ENCODE results near the gene CLDN18.

Gene CLDN18

GRCh38 chr3:138023754-138024153 is 13.8 kb downstream of the CLDN18 start:
- in situ Hi-C loops (cut with MboI; ENCODE audit: low sequenced_read_pairs), result no loop called here

GRCh38 chr3:138025553-138025952 is 15.6 kb downstream of the CLDN18 start:
- in situ Hi-C loops (cut with MboI; ENCODE audit: low sequenced_read_pairs), result no loop called here

GRCh38 chr3:138027821-138028220 is 17.9 kb downstream of the CLDN18 start:
- in situ Hi-C loops (cut with MboI; ENCODE audit: low sequenced_read_pairs), result no loop called here

GRCh38 chr3:138030734-138031280 is 20.8 kb downstream of the CLDN18 start:
- in situ Hi-C loops (cut with MboI; ENCODE audit: low sequenced_read_pairs), result no loop called here

- in situ Hi-C loops (cut with MboI; ENCODE audit: low sequenced_read_pairs), result no loop called here
Observed at GRCh38 chr3:138031536-138031935, 21.6 kb downstream of the CLDN18 start.

- in situ Hi-C loops (cut with MboI; ENCODE audit: low sequenced_read_pairs), result no loop called here
Observed at GRCh38 chr3:138032567-138032966, 22.6 kb downstream of the CLDN18 start.

- in situ Hi-C loops (cut with MboI; ENCODE audit: low sequenced_read_pairs), result no loop called here
Observed at GRCh38 chr3:138033202-138033691, 23.3 kb downstream of the CLDN18 start.

- in situ Hi-C loops (cut with MboI; ENCODE audit: low sequenced_read_pairs), result no loop called here
Observed at GRCh38 chr3:138034918-138035317, 25.0 kb downstream of the CLDN18 start.

GRCh38 chr3:138036572-138036971 is 26.6 kb downstream of the CLDN18 start:
- in situ Hi-C loops (cut with MboI; ENCODE audit: low sequenced_read_pairs), result no loop called here

GRCh38 chr3:138038725-138039462 is 28.9 kb downstream of the CLDN18 start:
- in situ Hi-C loops (cut with MboI; ENCODE audit: low sequenced_read_pairs), result no loop called here

- in situ Hi-C loops (cut with MboI; ENCODE audit: low sequenced_read_pairs), result no loop called here
Observed at GRCh38 chr3:138042043-138042442, 32.1 kb downstream of the CLDN18 start.

GRCh38 chr3:138043266-138044029 is 33.5 kb downstream of the CLDN18 start:
- in situ Hi-C loops (cut with MboI; ENCODE audit: low sequenced_read_pairs), result no loop called here

- in situ Hi-C loops (cut with MboI; ENCODE audit: low sequenced_read_pairs), result no loop called here
Observed at GRCh38 chr3:138046085-138046484, 36.1 kb downstream of the CLDN18 start.

GRCh38 chr3:138046955-138047354 is 37.0 kb downstream of the CLDN18 start:
- in situ Hi-C loops (cut with MboI; ENCODE audit: low sequenced_read_pairs), result no loop called here

- in situ Hi-C loops (cut with MboI; ENCODE audit: low sequenced_read_pairs), result no loop called here
Observed at GRCh38 chr3:138047596-138048158, 37.7 kb downstream of the CLDN18 start.

GRCh38 chr3:138049157-138049919 is 39.4 kb downstream of the CLDN18 start:
- in situ Hi-C loops (cut with MboI; ENCODE audit: low sequenced_read_pairs), result no loop called here

- in situ Hi-C loops (cut with MboI; ENCODE audit: low sequenced_read_pairs), result no loop called here
Observed at GRCh38 chr3:138051947-138052802, 42.2 kb downstream of the CLDN18 start.

GRCh38 chr3:138054057-138054456 is 44.1 kb downstream of the CLDN18 start:
- in situ Hi-C loops (cut with MboI; ENCODE audit: low sequenced_read_pairs), result no loop called here

GRCh38 chr3:138057384-138057783 is 47.4 kb downstream of the CLDN18 start:
- in situ Hi-C loops (cut with MboI; ENCODE audit: low sequenced_read_pairs), result no loop called here

GRCh38 chr3:138059261-138059660 is 49.3 kb downstream of the CLDN18 start:
- in situ Hi-C loops (cut with MboI; ENCODE audit: low sequenced_read_pairs), result no loop called here
